HFF-Myc (cell line): ENCODE data around the gene UFD1.
A peak's percentile ranks its signal among the peaks of the same experiment; 100 is the strongest.

ENCODE experiments used
- DNase-seq: peaks from one replicate; pipeline ENCODE4 v3.0.0-alpha.2; 2011; ENCODE audit warnings: low read depth; ENCODE audit errors: extremely low read depth
- H3K4me3 ChIP-seq: replicated peaks from 2 replicates; pipeline ENCODE4 v1.5.1; 2011; ENCODE audit warnings: low read depth, mild to moderate bottlenecking, control low read depth, low read length
- CTCF ChIP-seq: IDR thresholded peaks from 2 replicates; pipeline ENCODE4 v1.5.1; 2012; ENCODE audit warnings: mild to moderate bottlenecking, low read depth, low read length, control low read depth; ENCODE audit errors: missing control alignments

UFD1 gene

GRCh38 chr22:19525116-19525660, 46.2 kb upstream of the UFD1 start:
- no peak for DNase-seq
- no peak for TF ChIP-seq CTCF
- no peak overlapping the region for H3K4me3 ChIP-seq

- TF ChIP-seq CTCF: no peak
- DNase-seq: no peak
- H3K4me3 ChIP-seq: peak within 1 kb of the TSS; percentile 7; the same call in 1 of the 2 replicates
Observed at GRCh38 chr22:19524170-19525115, 45.5 kb upstream of the UFD1 start, which contains the start of gene CLDN5. CLDN5 (minus strand) TSS chr22:19524410; CDS start chr22:19524255, 155 bp downstream.

- DNase-seq: no peak
- H3K4me3 ChIP-seq: no peak overlapping the region
- no peak for TF ChIP-seq CTCF
Observed at GRCh38 chr22:19523240-19524169, 44.5 kb upstream of the UFD1 start.

- no peak for DNase-seq
- H3K4me3 ChIP-seq: no peak overlapping the region
- TF ChIP-seq CTCF: no peak
Observed at GRCh38 chr22:19522881-19523239, 43.9 kb upstream of the UFD1 start.

- no peak overlapping the region for H3K4me3 ChIP-seq
- TF ChIP-seq CTCF: no peak
- DNase-seq: no peak
Observed at GRCh38 chr22:19522190-19522880, 43.3 kb upstream of the UFD1 start.
